Liver (tissue), 3 donors: ENCODE data around the gene SLC2A6.

ENCODE experiments used
- ATF3 ChIP-seq: IDR thresholded peaks from 2 replicates; pipeline ENCODE4 v1.6.1; 2016; ENCODE audit warnings: antibody characterized with exemption
- CTCF ChIP-seq: fragments of 150-350 bp; IDR thresholded peaks from 2 replicates; pipeline ENCODE4 v1.5.1; 2017; ENCODE audit warnings: improper control_type of control experiment, low read depth, low read length; ENCODE audit not compliant: missing input control
- JUND ChIP-seq, 2 donors: IDR thresholded peaks; 2 replicates each; pipeline ENCODE4 v1.6.1; 2016; ENCODE audit warnings: antibody characterized with exemption in 2 of 2
- REST ChIP-seq: IDR thresholded peaks from 2 replicates; pipeline ENCODE4 v1.6.1; 2016; ENCODE audit warnings: antibody characterized with exemption, mild to moderate bottlenecking
- YY1 ChIP-seq: IDR thresholded peaks from 2 replicates; pipeline ENCODE4 v1.6.1; 2016; ENCODE audit warnings: antibody characterized with exemption, mild to moderate bottlenecking
- donor health status: healthy.
- donor health status: healthy.

GRCh38 chr9:133452562-133452961, 26.3 kb downstream of the SLC2A6 start:
- TF ChIP-seq YY1 (no peak), CTCF (no peak), JUND (IDR thresholded peaks at IDR 0.05) (no peak), REST (no peak), ATF3 (no peak)
